ENCODE measurements around the gene AMN.

Gene AMN

DNA sequence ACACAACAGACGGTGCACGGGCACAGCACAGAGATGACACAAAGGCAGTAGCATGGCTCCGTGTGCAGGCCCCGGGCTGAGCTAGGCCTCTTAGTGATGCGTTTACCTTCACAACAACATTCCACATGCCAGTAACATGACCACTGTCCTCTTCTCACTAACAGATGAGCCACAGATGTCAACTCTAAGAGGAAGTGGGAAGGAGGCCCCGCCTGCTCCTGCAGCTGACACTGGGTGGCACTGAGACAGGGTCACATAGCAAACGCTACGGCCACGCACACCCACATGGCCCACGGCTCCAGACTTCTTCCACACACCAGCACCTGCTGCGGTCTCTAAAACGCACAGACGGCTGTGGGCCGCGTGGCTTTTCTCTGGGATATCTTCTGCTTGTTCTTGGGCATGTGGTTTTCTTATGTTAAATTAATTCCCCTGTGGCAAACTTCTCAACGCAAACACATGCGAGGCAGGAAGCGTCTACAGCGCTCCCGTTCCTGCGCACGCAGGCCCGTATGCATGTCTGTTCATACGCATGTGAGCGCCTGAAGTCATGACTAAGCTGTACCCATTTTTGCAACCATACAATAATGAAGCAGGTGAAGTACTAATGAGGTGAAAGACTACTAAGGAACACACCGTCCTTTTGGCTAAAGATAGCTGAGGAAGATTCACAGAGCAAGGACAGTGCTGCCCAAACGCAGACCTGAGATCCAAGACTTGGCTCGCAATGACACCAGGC is 26.8 kb downstream of the AMN start:
- no peak for TF ChIP-seq POLR2A (IDR thresholded peaks at IDR 0.05; ENCODE audit: extremely low read depth, insufficient read length)
- peak; percentile 66; the same call in 1 of the 2 replicates for TF ChIP-seq MYC (IDR thresholded peaks at IDR 0.05; ENCODE audit: low read depth, low read length)
- TF ChIP-seq, protein P1, sequence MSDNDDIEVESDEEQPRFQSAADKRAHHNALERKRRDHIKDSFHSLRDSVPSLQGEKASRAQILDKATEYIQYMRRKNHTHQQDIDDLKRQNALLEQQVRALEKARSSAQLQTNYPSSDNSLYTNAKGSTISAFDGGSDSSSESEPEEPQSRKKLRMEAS (IDR thresholded peaks at IDR 0.05; ENCODE audit: low read depth, low read length), result peak; percentile 75
- peak; percentile 82 for DNase-seq (ENCODE audit: low read depth)
- no peak overlapping the region for H3K4me3 ChIP-seq (ENCODE audit: low read depth, low read length)

DNA sequence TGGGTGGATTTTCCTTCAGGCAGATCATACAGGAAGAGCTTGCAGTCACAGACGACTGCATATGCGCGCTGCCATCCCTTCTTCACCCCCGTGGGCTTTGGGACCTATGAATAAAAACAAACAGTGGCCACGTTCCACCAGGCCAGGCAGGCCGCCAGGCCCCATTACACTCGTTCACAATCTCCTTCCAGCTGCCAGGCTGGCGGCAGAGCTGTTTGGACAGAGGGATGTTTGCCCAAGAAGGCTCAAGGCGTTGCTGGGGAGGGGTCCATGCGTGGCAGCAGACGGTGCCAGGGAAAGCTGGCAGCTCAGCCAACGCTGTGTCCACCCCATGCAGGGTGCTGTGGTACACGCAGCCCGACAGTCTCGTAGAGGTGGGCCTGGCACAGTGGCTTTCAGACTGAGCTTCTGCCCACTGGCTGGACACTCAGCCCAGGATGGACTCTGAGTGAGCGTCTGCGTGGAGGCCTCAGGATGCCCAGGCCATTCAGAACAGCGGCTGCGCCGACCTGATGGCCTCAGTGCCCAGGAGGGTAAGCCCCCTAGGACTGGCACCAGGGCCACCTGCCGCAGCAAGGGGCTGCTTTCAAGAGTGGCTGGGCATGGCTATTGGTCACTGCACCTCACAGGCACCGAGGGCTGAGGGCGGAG is 27.5 kb downstream of the AMN start:
- DNase-seq (ENCODE audit: low read depth), result no peak
- H3K4me3 ChIP-seq (ENCODE audit: low read depth, low read length), result no peak overlapping the region
- TF ChIP-seq, protein P1 (IDR thresholded peaks at IDR 0.05; ENCODE audit: low read depth, low read length), result no peak
- TF ChIP-seq, protein P2, sequence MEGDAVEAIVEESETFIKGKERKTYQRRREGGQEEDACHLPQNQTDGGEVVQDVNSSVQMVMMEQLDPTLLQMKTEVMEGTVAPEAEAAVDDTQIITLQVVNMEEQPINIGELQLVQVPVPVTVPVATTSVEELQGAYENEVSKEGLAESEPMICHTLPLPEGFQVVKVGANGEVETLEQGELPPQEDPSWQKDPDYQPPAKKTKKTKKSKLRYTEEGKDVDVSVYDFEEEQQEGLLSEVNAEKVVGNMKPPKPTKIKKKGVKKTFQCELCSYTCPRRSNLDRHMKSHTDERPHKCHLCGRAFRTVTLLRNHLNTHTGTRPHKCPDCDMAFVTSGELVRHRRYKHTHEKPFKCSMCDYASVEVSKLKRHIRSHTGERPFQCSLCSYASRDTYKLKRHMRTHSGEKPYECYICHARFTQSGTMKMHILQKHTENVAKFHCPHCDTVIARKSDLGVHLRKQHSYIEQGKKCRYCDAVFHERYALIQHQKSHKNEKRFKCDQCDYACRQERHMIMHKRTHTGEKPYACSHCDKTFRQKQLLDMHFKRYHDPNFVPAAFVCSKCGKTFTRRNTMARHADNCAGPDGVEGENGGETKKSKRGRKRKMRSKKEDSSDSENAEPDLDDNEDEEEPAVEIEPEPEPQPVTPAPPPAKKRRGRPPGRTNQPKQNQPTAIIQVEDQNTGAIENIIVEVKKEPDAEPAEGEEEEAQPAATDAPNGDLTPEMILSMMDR (IDR thresholded peaks at IDR 0.05; ENCODE audit: low read depth, low read length), result no peak
- TF ChIP-seq MYC (IDR thresholded peaks at IDR 0.05; ENCODE audit: low read depth, low read length) (no peak), POLR2A (IDR thresholded peaks at IDR 0.05; ENCODE audit: extremely low read depth, insufficient read length) (no peak)

DNA sequence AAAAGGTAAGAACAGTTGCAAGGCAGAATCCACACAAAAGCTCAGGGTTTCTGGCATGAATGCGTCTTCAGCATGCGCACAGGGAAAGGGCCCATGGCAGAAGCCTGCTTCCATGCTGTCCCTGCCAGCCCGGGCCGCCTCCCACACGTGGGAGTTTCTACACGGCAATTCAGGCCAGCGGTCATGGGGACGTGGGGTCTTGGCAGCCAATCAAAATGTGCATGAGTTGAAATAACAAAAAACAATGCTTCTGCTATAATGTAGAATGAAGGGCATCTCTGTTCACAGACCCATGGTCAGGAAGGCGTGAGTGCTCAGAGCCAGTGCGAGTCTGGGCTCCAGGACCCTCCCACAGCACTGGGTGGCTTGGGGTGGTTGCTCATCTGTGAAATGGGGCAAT is 28.6 kb downstream of the AMN start:
- TF ChIP-seq, protein P2 (IDR thresholded peaks at IDR 0.05; ENCODE audit: low read depth, low read length), result no peak
- TF ChIP-seq, protein P1 (IDR thresholded peaks at IDR 0.05; ENCODE audit: low read depth, low read length), result no peak
- TF ChIP-seq POLR2A (IDR thresholded peaks at IDR 0.05; ENCODE audit: extremely low read depth, insufficient read length), result no peak
- TF ChIP-seq MYC (IDR thresholded peaks at IDR 0.05; ENCODE audit: low read depth, low read length), result no peak
- H3K4me3 ChIP-seq (ENCODE audit: low read depth, low read length), result no peak overlapping the region
- DNase-seq (ENCODE audit: low read depth), result no peak

DNA sequence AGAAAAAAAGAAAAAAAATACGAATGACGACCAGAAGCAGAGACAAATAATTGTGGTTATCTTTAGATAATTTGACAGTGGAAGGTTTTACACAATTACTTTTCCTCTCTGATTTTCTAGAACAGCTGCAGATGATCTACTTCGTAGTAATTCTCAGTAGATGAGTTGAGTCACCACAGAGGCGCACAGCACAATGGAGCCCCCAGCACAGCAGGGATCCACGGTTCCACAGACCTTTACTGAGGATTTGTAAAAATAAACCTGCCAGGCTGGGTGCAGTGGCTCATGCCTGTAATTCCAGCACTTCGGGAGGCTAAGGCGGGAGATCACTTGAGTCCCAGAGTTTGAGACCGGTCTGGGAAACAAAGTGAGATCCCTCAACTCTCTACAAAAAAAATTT is 29.3 kb downstream of the AMN start:
- TF ChIP-seq, protein P1 (IDR thresholded peaks at IDR 0.05; ENCODE audit: low read depth, low read length), result no peak
- TF ChIP-seq, protein P2 (IDR thresholded peaks at IDR 0.05; ENCODE audit: low read depth, low read length), result no peak
- TF ChIP-seq POLR2A (IDR thresholded peaks at IDR 0.05; ENCODE audit: extremely low read depth, insufficient read length) (no peak), MYC (IDR thresholded peaks at IDR 0.05; ENCODE audit: low read depth, low read length) (no peak)
- no peak for DNase-seq (ENCODE audit: low read depth)
- no peak overlapping the region for H3K4me3 ChIP-seq (ENCODE audit: low read depth, low read length)

DNA sequence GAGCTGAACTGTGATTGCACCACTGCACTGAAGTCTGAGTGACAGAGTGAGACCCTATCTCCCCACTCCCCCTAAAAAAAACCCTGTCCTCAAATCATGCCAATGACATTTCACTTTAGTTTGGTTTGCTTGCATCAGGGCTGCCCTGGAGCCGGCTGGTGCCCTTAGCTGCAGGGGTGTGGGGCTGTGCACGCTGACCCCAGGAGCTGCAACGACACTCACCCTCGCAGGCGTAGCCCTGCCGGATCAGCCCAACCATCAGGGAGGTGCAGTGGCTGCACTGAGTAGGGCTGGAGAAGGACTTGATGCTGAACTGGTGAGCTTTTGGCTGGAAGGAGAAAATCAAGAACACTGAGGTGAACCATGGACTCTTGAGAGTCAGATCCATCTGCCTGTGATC is 29.8 kb downstream of the AMN start:
- TF ChIP-seq MYC (IDR thresholded peaks at IDR 0.05; ENCODE audit: low read depth, low read length) (no peak), POLR2A (IDR thresholded peaks at IDR 0.05; ENCODE audit: extremely low read depth, insufficient read length) (no peak)
- TF ChIP-seq, protein P2 (IDR thresholded peaks at IDR 0.05; ENCODE audit: low read depth, low read length), result no peak
- TF ChIP-seq, protein P1 (IDR thresholded peaks at IDR 0.05; ENCODE audit: low read depth, low read length), result no peak
- H3K4me3 ChIP-seq (ENCODE audit: low read depth, low read length), result no peak overlapping the region
- no peak for DNase-seq (ENCODE audit: low read depth)

DNA sequence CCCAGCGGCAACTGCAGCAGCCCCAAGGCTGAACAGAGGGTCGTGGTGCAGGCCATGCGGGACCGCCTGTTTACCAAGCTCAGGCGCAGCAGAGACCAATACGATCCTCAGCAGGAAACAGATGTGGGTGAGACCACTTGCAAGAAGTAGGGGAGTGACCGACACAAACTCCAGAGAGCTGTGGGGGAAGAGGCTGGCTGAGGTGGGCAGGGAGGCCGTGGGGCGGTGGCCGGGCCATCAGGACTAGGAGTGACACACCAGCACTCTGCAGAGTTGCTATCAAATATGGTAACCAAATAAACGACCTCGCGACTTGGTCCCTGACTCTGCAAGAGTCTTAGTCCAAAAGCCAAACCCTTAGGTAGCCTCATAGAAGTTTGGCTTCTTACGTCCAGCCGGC is 30.6 kb downstream of the AMN start:
- no peak overlapping the region for H3K4me3 ChIP-seq (ENCODE audit: low read depth, low read length)
- no peak for DNase-seq (ENCODE audit: low read depth)
- TF ChIP-seq MYC (IDR thresholded peaks at IDR 0.05; ENCODE audit: low read depth, low read length) (no peak), POLR2A (IDR thresholded peaks at IDR 0.05; ENCODE audit: extremely low read depth, insufficient read length) (no peak)
- TF ChIP-seq, protein P1 (IDR thresholded peaks at IDR 0.05; ENCODE audit: low read depth, low read length), result no peak
- TF ChIP-seq, protein P2 (IDR thresholded peaks at IDR 0.05; ENCODE audit: low read depth, low read length), result no peak
